GM23338 (cell line): ENCODE data around the gene CTNNA3. TPM values are rescaled to one million over a fixed set of nuclear protein-coding genes. Genes with fewer than 3 reads are reported as not detected.

Experiments used
- ATAC-seq: fragments of 200-7000 bp; cut with Tn5 transposase; 3 replicates; pipeline ENCODE4 v1.9.1; 2020
- DNase-seq: peaks from one replicate; pipeline ENCODE4 v3.0.0-alpha.2; 2015; ENCODE audit warnings: low spot score
- H2AFZ ChIP-seq: fragments of 200-600 bp; sonication (generic); 2 replicates; pipeline ENCODE4 v1.8.0; 2016; ENCODE audit warnings: antibody characterized with exemption, mild to moderate bottlenecking, moderate library complexity
- H3F3A ChIP-seq: fragments of 200-600 bp; sonication (generic); replicated peaks from 2 replicates; pipeline ENCODE4 v1.8.0; 2017; ENCODE audit warnings: antibody characterized with exemption, mixed run types, low read depth
- H3K27ac ChIP-seq: fragments of 200-600 bp; sonication (generic); 2 replicates; pipeline ENCODE4 v1.6.1; 2016; ENCODE audit warnings: low read depth
- H3K27me3 ChIP-seq: fragments of 200-600 bp; sonication (generic); 2 replicates; pipeline ENCODE4 v1.8.0; 2016; ENCODE audit warnings: mild to moderate bottlenecking, mixed run types, moderate library complexity; ENCODE audit not compliant: insufficient read depth
- H3K36me3 ChIP-seq: fragments of 200-600 bp; sonication (generic); 2 replicates; pipeline ENCODE4 v1.8.0; 2016; ENCODE audit warnings: mild to moderate bottlenecking; ENCODE audit not compliant: insufficient read depth
- H3K4me1 ChIP-seq: fragments of 200-600 bp; sonication (generic); 2 replicates; pipeline ENCODE4 v1.8.0; 2016; ENCODE audit warnings: mild to moderate bottlenecking, moderate library complexity; ENCODE audit not compliant: insufficient read depth
- H3K4me2 ChIP-seq: fragments of 200-600 bp; sonication (generic); 2 replicates; pipeline ENCODE4 v1.7.1; 2017; ENCODE audit warnings: mixed run types
- H3K4me3 ChIP-seq: fragments of 200-600 bp; sonication (generic); 2 replicates; pipeline ENCODE4 v1.6.1; 2016; ENCODE audit warnings: mixed run types
- H3K79me2 ChIP-seq: fragments of 200-600 bp; sonication (generic); replicated peaks from 2 replicates; pipeline ENCODE4 v1.8.0; 2017; ENCODE audit warnings: mild to moderate bottlenecking; ENCODE audit not compliant: insufficient read depth
- H3K9me2 ChIP-seq: fragments of 200-600 bp; sonication (generic); 2 replicates; pipeline ENCODE4 v1.8.0; 2017; ENCODE audit not compliant: insufficient read depth
- H4K20me1 ChIP-seq: fragments of 200-600 bp; sonication (generic); replicated peaks from 2 replicates; pipeline ENCODE4 v1.8.0; 2017; ENCODE audit warnings: mild to moderate bottlenecking; ENCODE audit not compliant: insufficient read depth
- H3K27ac Mint-ChIP-seq: 2 replicates; pipeline ENCODE4 v1.8.0; 2020; ENCODE audit warnings: inconsistent platforms, mild to moderate bottlenecking, moderate library complexity, mixed read lengths
- H3K27me3 Mint-ChIP-seq: 3 replicates; pipeline ENCODE4 v1.8.0; 2022; ENCODE audit warnings: low read depth, mild to moderate bottlenecking, moderate library complexity, mixed read lengths, inconsistent platforms; ENCODE audit not compliant: insufficient read depth, poor library complexity
- H3K36me3 Mint-ChIP-seq: 3 replicates; pipeline ENCODE4 v1.8.0; 2021; ENCODE audit warnings: low read depth, mild to moderate bottlenecking, inconsistent platforms, moderate library complexity, mixed read lengths
- H3K4me1 Mint-ChIP-seq: 3 replicates; pipeline ENCODE4 v1.8.0; 2020; ENCODE audit warnings: mild to moderate bottlenecking, inconsistent platforms, mixed read lengths
- H3K4me3 Mint-ChIP-seq: 3 replicates; pipeline ENCODE4 v1.8.0; 2021; ENCODE audit warnings: moderate library complexity, mild to moderate bottlenecking, inconsistent platforms, mixed read lengths
- H3K9me3 Mint-ChIP-seq: 3 replicates; pipeline ENCODE4 v1.8.0; 2020; ENCODE audit warnings: moderate library complexity, mild to moderate bottlenecking, inconsistent platforms, mixed read lengths
- CREB1 ChIP-seq: fragments of 250-450 bp; sonication (Bioruptor Pico); IDR thresholded peaks from 2 replicates; pipeline ENCODE4 v1.5.0; 2020; ENCODE audit warnings: low read depth, mild to moderate bottlenecking, moderate library complexity
- CTCF ChIP-seq, 2 experiments: fragments of 200-600 bp in 1 of 2; sonication (generic) in 1 of 2; conservative IDR thresholded peaks; 2 replicates each; pipeline versions ENCODE4 v1.5.1 to v1.6.1; 2016 to 2017; ENCODE audit warnings: antibody characterized with exemption in 2 of 2, low read depth in 2 of 2, mild to moderate bottlenecking in 2 of 2, moderate library complexity in 1 of 2
- EZH2 ChIP-seq: fragments of 200-600 bp; sonication (generic); IDR thresholded peaks from one replicate; pipeline ENCODE4 v1.8.0; 2017; ENCODE audit warnings: antibody characterized with exemption, mild to moderate bottlenecking, low read depth; ENCODE audit not compliant: unreplicated experiment
- EZH2phosphoT487 ChIP-seq: fragments of 200-600 bp; sonication (generic); IDR thresholded peaks from one replicate; pipeline ENCODE4 v1.8.1; 2018; ENCODE audit warnings: antibody characterized with exemption; ENCODE audit not compliant: unreplicated experiment
- JUNB ChIP-seq: IDR thresholded peaks from one replicate; pipeline ENCODE4 v1.6.1; 2016; ENCODE audit warnings: antibody characterized with exemption; ENCODE audit not compliant: unreplicated experiment
- NANOG ChIP-seq: IDR thresholded peaks from 2 replicates; pipeline ENCODE4 v1.6.1; 2016; ENCODE audit warnings: antibody characterized with exemption, borderline replicate concordance
- POLR2AphosphoS5 ChIP-seq: IDR thresholded peaks from 2 replicates; pipeline ENCODE4 v1.6.1; 2016; ENCODE audit warnings: antibody characterized with exemption, low read depth
- STAT1 ChIP-seq: IDR thresholded peaks from one replicate; pipeline ENCODE4 v1.6.1; 2016; ENCODE audit warnings: antibody characterized with exemption; ENCODE audit not compliant: unreplicated experiment
- ZNF114 ChIP-seq: fragments of 250-450 bp; sonication (Bioruptor Pico); IDR thresholded peaks from 2 replicates; pipeline ENCODE4 v1.5.0; 2020; ENCODE audit warnings: mild to moderate bottlenecking, moderate library complexity
- ZNF331 ChIP-seq: fragments of 250-450 bp; sonication (Bioruptor Pico); IDR thresholded peaks from 2 replicates; pipeline ENCODE4 v1.5.0; 2020; ENCODE audit warnings: low read depth, mild to moderate bottlenecking, moderate library complexity
- ZNF462 ChIP-seq: fragments of 250-450 bp; sonication (Bioruptor Pico); IDR thresholded peaks from 2 replicates; pipeline ENCODE4 v1.5.0; 2020; ENCODE audit warnings: mild to moderate bottlenecking, moderate library complexity
- polyA plus RNA-seq: library from polyadenylated mRNA; unstranded; fragments of >200 nt; fragmentation: Nextera tagmentation; extraction: Ambion mirVana; gene quantifications from 2 replicates; pipeline ENCODE4 v1.2.1, GENCODE V29; 2016
- total RNA-seq: library from RNA; depleted of rRNA; stranded (reverse); fragments of >200 nt; shearing (Covaris generic); gene quantifications from 2 replicates; pipeline ENCODE4 v1.2.3, GENCODE V29; 2014
- TF ChIP-seq, protein P1 (sequence below): IDR thresholded peaks from 2 replicates; pipeline ENCODE4 v1.6.1; 2016; ENCODE audit warnings: antibody characterized with exemption
- TF ChIP-seq, protein P2 (sequence below): IDR thresholded peaks from one replicate; pipeline ENCODE4 v1.6.1; 2018; ENCODE audit warnings: antibody characterized with exemption; ENCODE audit not compliant: unreplicated experiment

Gene CTNNA3
- total and polyA plus RNA-seq, 2 experiments from 2014 or later = 0.71 to 3.3 TPM

DNA sequence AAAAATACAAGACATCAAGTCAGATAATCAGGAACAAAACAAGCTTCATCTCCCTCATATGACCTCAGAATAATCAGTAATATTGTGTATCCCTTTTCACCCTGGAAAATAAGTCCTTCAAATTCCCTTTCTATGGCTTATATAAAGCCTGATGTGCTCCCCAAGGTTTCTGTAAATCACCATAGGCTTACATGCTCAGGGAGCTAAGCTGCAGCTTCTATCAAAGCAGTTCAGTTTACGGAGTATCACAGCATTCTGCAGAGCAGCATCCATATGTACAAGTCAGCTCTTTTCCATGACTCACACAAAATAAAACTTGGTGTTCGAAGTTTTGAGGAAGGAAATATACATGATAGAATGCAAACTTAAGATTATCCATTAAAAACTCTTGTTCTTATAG is 544.5 kb downstream of the CTNNA3 start:
- peak overlapping the region; percentile 62 for H3K27ac Mint-ChIP-seq
- H3K27me3 Mint-ChIP-seq = peaks cover 2% of the 10 kb centered on the region
- no peak overlapping the region for H3K4me3 Mint-ChIP-seq
- no peaks in the 10 kb centered on the region for H3K9me3 Mint-ChIP-seq
- TF ChIP-seq, protein P1, sequence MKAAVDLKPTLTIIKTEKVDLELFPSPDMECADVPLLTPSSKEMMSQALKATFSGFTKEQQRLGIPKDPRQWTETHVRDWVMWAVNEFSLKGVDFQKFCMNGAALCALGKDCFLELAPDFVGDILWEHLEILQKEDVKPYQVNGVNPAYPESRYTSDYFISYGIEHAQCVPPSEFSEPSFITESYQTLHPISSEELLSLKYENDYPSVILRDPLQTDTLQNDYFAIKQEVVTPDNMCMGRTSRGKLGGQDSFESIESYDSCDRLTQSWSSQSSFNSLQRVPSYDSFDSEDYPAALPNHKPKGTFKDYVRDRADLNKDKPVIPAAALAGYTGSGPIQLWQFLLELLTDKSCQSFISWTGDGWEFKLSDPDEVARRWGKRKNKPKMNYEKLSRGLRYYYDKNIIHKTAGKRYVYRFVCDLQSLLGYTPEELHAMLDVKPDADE = no peak
- no peak for TF ChIP-seq JUNB
- TF ChIP-seq ZNF331 (CRISPR knock-in tag) = no peak
- TF ChIP-seq ZNF114 (CRISPR knock-in tag) = no peak
- no peak for TF ChIP-seq EZH2phosphoT487
- no peak for TF ChIP-seq CTCF (conservative IDR thresholded peaks at IDR 0.05; ENCODE audit: low read depth in 2 of 2)
- TF ChIP-seq CREB1 (CRISPR knock-in tag) = no peak
- no peak for TF ChIP-seq EZH2
- no peak for TF ChIP-seq POLR2AphosphoS5
- TF ChIP-seq STAT1 = no peak
- TF ChIP-seq ZNF462 = no peak
- TF ChIP-seq NANOG = no peak
- TF ChIP-seq, protein P2, sequence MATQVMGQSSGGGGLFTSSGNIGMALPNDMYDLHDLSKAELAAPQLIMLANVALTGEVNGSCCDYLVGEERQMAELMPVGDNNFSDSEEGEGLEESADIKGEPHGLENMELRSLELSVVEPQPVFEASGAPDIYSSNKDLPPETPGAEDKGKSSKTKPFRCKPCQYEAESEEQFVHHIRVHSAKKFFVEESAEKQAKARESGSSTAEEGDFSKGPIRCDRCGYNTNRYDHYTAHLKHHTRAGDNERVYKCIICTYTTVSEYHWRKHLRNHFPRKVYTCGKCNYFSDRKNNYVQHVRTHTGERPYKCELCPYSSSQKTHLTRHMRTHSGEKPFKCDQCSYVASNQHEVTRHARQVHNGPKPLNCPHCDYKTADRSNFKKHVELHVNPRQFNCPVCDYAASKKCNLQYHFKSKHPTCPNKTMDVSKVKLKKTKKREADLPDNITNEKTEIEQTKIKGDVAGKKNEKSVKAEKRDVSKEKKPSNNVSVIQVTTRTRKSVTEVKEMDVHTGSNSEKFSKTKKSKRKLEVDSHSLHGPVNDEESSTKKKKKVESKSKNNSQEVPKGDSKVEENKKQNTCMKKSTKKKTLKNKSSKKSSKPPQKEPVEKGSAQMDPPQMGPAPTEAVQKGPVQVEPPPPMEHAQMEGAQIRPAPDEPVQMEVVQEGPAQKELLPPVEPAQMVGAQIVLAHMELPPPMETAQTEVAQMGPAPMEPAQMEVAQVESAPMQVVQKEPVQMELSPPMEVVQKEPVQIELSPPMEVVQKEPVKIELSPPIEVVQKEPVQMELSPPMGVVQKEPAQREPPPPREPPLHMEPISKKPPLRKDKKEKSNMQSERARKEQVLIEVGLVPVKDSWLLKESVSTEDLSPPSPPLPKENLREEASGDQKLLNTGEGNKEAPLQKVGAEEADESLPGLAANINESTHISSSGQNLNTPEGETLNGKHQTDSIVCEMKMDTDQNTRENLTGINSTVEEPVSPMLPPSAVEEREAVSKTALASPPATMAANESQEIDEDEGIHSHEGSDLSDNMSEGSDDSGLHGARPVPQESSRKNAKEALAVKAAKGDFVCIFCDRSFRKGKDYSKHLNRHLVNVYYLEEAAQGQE = no peak
- H3K4me2 ChIP-seq = no peak overlapping the region
- H3K4me3 ChIP-seq = no peak overlapping the region
- H3K79me2 ChIP-seq = no peaks in the 10 kb centered on the region
- H3K4me1 Mint-ChIP-seq = peaks cover 7% of the 10 kb centered on the region; the same call in 2 of the 3 replicates
- peak overlapping the region; percentile 24; the same call in 1 of the 2 replicates for H2AFZ ChIP-seq
- no peak overlapping the region for H3K27ac ChIP-seq
- H3K36me3 Mint-ChIP-seq = no peaks in the 10 kb centered on the region
- H4K20me1 ChIP-seq = no peaks in the 10 kb centered on the region
- no peak for ATAC-seq
- H3K9me2 ChIP-seq = no peaks in the 10 kb centered on the region
- H3K36me3 ChIP-seq = no peaks in the 10 kb centered on the region
- H3F3A ChIP-seq = no peaks in the 10 kb centered on the region
- H3K4me1 ChIP-seq = no peaks in the 10 kb centered on the region
- H3K27me3 ChIP-seq = no peaks in the 10 kb centered on the region
- no peak for DNase-seq
